NB4 (cell line): ENCODE measurements around the gene TMC4.

Experiments
- DNase-seq: peaks from one replicate; pipeline ENCODE4 v3.0.0; 2010; ENCODE audit warnings: low read depth
- H3K4me3 ChIP-seq: one replicate; pipeline ENCODE4 v1.5.1; 2011; ENCODE audit warnings: mild to moderate bottlenecking, low read depth, low read length, moderate library complexity
- MAX ChIP-seq: IDR thresholded peaks from 2 replicates; pipeline ENCODE4 v1.6.1; 2011; ENCODE audit warnings: low read depth, low read length
- MYC ChIP-seq: IDR thresholded peaks from 2 replicates; pipeline ENCODE4 v1.6.1; 2011; ENCODE audit warnings: low read depth, low read length
- POLR2A ChIP-seq: IDR thresholded peaks from 2 replicates; pipeline ENCODE4 v1.6.1; 2011; ENCODE audit warnings: mild to moderate bottlenecking; ENCODE audit not compliant: insufficient read length; ENCODE audit errors: extremely low read depth
- TF ChIP-seq, protein P1 (sequence below): IDR thresholded peaks from one replicate; pipeline ENCODE4 v1.5.1; 2012; ENCODE audit warnings: low read depth, low read length

The TMC4 gene

GRCh38 chr19:54168174-54168917 is 4.6 kb downstream of the TMC4 start:
- peak; percentile 83 for DNase-seq
- TF ChIP-seq MAX (peak; percentile 29; the same call in 1 of the 2 replicates), MYC (no peak), POLR2A (no peak)
- TF ChIP-seq, protein P1, sequence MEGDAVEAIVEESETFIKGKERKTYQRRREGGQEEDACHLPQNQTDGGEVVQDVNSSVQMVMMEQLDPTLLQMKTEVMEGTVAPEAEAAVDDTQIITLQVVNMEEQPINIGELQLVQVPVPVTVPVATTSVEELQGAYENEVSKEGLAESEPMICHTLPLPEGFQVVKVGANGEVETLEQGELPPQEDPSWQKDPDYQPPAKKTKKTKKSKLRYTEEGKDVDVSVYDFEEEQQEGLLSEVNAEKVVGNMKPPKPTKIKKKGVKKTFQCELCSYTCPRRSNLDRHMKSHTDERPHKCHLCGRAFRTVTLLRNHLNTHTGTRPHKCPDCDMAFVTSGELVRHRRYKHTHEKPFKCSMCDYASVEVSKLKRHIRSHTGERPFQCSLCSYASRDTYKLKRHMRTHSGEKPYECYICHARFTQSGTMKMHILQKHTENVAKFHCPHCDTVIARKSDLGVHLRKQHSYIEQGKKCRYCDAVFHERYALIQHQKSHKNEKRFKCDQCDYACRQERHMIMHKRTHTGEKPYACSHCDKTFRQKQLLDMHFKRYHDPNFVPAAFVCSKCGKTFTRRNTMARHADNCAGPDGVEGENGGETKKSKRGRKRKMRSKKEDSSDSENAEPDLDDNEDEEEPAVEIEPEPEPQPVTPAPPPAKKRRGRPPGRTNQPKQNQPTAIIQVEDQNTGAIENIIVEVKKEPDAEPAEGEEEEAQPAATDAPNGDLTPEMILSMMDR, result peak; percentile 59
- no peak overlapping the region for H3K4me3 ChIP-seq

- no peak for DNase-seq
- no peak overlapping the region for H3K4me3 ChIP-seq
- TF ChIP-seq POLR2A, result no peak
These were observed 7.7 kb downstream of the TMC4 start for GRCh38 chr19:54165222-54165621.

DNA sequence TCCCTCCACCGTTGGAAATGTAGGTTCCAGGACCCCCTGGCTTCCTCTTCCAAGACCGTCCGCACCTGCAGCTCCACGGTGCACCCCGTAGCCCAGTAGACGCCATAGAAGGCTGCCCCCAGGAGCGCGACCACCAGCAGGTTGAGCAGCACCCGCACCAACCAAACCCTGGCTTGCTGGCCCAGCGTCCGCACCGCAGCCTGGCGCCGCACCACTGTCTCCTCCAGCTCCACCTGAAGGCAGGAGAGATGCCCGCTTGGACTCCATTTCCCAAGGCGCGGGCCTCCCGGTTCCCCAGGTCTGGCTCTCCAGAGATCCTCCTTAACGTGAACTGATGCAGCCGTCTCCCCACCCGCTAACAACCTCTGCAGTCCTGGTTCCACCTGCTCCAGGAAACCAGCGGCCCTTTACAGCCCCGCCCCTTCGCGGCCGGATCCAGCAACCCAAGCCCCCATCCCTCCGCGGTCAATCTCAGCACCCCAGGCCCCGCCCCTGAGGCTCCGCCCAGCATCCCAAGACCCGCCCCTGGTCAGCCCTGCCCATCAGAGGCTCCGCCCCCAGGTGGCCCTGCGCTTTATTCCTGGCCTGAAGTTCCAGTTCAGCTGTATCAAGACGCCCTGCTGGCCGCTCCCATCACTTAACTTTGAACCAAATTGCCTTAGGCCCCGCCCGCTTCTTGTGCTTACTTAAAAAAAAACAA is 8.4 kb downstream of the TMC4 start:
- no peak overlapping the region for H3K4me3 ChIP-seq
- no peak for TF ChIP-seq MYC
- TF ChIP-seq, protein P1, result no peak
- TF ChIP-seq POLR2A, result no peak
- no peak for TF ChIP-seq MAX
- no peak for DNase-seq

DNA sequence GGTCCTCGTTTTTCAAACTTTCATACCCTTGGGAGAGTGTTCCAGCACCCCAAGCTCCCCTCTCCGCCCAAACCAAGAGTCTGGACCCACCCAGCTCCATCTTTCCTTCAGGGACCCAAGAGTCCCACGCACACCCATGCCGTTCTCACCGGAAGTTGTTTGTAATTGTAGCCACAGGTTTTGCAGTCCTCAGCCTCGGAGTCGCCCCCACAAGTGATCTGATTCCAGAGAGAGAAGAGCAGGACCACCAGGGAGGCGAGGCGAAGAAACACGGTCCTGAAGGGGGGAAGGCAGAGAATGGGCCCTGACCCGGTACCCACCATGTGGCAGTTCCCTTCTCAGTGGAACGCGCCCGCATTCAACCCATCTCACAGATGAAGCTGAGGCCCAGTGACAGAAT is 10.1 kb downstream of the TMC4 start:
- DNase-seq, result no peak
- peak overlapping the region; percentile 21 for H3K4me3 ChIP-seq
- TF ChIP-seq, protein P1, result no peak

GRCh38 chr19:54162241-54162805 is 10.6 kb downstream of the TMC4 start:
- TF ChIP-seq, protein P1, result no peak
- TF ChIP-seq MYC (no peak), POLR2A (no peak), MAX (no peak; the same call in 1 of the 2 replicates)
- H3K4me3 ChIP-seq, result peak overlapping the region; percentile 21
- DNase-seq, result peak; percentile 89

- no peak for DNase-seq
- no peak for TF ChIP-seq MAX
- peak overlapping the region; percentile 74 for H3K4me3 ChIP-seq
These were observed 12.1 kb downstream of the TMC4 start for GRCh38 chr19:54160854-54161253.
